NK-92 treated with Interleukin-12 subunit alpha and Interleukin-12 subunit beta, amount 100 ng/mL, for 24 hours (cell line): ENCODE measurements around the gene PELI2.

Source experiments
- DNase-seq: peaks from one replicate; lab custom pipeline; 2025; lab: John Stamatoyannopoulos, UW

The PELI2 gene

DNA sequence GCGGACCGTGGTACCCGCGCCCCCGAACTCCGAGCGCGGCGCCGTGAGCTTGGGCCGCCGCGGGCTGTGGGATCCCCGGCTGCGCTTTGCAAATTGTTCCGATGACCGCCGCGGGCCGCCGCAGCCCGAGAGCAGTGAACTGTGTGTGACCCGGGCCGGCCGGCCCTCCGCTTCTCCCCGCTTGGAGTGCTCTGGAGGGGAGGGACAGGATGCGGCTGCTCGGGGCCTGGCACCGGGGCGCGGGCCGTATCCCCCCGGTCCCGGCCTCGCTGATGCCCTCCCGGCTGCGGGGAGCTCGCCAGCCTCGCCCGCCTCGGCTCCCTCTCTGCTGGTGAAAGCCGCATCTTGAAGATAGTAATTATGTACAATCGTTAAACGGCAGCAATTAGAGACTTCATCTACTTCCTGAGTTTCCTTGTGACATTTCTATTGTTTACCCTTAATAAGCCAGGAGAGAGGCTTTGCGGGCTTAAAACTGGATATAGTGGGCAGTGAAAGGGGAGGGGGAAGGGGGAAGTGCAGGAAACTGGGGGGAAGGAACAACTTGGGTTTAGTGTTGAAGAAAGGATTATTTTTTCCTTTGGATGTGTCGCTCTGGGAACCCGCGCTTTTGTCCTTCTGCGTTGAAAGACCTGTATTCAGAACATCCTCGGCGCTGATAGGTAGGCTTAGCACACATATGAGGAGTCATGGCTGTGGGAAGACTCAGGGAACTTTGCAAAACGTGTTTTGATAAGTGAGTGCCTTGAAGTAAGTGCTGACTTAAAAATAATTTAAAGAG, 1.2 kb downstream of the PELI2 start:
- DNase-seq, result no peak

- no peak for DNase-seq
Measured at GRCh38 chr14:56120091-56120691, 2.0 kb downstream of the PELI2 start.

GRCh38 chr14:56121816-56122215, 3.6 kb downstream of the PELI2 start:
- no peak for DNase-seq

DNA sequence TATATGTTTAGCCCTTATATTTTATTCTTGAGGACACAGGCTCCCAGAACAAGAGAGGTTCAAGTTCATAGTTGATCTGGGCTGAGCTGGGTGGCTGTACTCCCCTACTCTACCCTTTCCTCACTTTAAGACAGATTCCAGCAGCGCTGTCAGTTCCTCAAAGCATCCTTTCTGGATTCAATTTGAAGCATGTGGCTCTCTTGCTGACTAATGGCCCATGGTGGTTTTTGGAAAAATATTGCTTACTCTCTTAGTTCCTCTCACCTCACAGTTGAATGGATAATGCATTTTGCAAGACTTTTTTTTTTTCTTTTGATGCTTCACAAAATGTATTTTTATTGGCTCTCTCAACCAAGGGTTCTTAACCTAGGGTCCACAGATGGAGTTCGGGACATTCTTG, 4.1 kb downstream of the PELI2 start:
- DNase-seq, result no peak

DNA sequence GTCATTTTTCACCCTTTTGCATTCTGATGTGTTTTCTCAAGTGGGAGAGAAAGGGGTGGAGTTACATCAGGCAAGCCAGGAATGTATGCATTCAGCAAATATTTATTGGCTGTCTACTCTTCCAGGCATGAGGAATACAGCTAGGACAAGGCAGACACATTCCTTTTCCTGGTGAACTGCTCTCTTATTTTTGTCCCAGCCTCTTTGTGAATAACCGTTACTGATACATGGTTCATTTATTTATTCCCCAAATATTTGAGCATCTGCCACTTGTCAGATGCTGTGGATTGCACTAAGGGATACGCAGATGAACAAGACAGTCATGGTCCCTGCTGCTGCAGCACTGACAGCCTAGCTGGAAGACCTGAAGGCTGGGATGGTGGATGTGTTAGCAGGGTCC, 6.1 kb downstream of the PELI2 start:
- DNase-seq, result no peak

GRCh38 chr14:56125772-56126636, 7.8 kb downstream of the PELI2 start:
- DNase-seq, result no peak

GRCh38 chr14:56126637-56126913, 8.4 kb downstream of the PELI2 start:
- no peak for DNase-seq

DNA sequence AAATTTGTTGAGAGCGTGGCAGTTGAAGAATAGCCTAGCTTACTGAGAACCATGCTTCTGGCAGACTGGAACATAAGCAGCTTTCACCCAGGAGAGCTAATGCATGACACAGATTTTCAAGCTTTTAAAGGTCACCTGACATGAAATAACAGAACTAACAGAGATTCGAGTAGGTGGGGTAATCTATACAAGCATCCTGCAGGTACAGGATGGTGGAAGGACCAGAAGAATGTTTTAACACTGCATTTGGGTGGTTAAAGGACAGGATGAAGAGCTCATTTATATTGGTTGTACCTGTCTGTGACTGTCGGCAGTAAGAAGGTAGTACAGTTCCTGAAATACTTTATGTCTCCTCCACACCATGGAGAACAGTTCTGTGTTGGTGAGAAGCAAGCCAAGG, 8.9 kb downstream of the PELI2 start:
- DNase-seq, result no peak

GRCh38 chr14:56129092-56129491, 10.9 kb downstream of the PELI2 start:
- no peak for DNase-seq

DNA sequence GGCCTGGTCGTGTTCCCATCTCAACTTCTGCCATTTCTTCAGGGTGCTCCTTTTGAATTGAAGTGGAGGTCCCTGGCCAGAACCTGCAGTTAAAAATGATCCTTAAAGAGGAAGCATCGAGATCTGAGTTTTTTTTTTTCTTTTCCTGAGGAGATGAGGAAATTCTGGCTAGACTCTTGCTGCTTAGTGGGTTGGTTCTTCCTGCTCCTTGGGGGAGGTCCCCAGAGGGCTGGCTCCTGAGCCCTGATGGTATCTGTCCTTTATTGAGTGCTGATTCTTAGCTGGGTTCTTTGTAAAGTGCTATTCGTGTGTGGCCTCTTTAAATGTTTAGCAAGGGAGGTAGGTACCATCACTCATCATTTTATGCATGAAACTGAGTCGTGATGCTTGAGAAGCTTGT, 11.7 kb downstream of the PELI2 start:
- no peak for DNase-seq

DNA sequence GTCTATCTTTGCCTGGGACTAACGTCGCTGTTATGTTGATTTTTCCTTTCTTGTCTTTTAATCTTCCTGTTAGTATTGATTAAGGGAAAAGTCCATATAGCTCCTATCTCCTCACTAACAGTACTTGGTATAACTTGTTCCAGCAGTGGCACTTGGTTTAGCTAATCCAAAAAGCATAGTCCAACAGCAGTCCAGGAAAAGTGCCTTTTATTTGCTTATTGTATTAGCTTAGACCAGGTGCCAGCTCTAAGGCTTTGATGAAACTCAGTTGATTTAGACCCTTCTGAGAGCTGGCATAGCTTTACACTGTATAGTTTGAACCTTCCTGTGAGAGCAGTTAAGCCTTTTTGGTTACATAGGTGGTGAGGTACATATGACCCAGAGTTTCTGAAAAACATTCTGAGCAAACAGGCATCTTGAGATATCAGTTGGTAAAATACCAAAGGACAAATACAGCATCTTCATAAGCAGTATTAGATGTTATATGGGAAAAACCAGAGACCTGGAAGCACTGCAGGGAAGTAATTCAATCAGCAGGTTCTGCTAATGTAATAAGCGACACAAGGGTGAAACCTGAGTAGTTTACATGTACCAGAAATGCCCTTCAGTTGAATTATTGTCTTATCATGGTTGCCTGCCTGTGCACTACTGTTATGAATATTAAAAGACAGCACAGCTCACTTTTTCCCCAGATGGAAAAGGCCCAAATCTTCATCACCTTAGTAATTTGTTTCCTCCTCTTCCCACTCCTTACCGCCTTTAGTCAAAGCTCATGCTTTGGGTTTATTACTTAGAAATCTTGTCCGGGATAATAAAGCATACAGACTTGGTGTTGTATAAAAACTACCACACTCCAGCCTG, 13.0 kb downstream of the PELI2 start:
- DNase-seq, result no peak

DNA sequence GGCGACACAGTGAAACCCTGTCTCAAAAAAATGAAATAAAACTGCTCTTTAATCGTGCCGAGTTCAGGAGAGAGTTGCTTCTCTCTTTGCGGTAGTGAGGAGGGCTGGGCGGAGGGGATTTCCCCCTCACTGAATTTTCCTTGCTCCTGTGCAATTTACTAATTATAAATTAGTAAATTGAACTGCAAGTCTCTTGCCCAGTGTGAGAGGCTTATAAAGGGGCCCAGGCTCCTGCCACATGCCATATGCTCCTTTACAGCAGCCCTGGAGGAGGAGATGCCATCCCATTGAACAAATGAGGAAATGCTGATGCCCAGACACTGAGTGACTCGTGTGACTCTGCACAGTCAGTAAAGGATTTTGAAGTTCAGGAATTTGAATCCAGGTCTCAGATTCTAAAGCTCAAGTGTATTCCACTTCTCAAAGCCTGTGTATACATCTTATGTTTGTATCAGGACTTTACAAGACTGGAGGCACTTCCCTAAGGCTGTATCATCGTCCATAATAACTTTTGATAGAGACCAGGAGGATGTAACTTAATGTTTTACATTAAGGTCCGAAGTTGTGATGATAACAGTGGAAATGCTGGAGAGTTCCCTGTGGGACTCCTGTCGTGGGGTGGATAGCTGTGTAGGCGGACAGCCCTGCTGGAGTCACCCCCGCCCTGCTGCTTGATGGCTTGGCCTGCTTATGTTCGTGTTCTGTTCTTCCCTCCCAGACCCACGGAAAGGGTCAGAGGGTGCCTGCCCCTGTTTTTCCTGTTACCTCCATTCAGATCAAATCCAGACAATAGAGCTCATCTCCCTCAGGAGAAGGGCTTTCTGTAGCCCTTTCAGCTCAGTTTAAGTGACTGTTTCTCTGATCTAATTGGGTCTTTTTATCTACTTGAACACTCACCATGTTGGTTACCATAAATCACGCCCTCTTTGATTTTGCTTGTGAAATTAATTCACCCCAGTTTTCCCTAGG, 13.9 kb downstream of the PELI2 start:
- DNase-seq, result no peak

DNA sequence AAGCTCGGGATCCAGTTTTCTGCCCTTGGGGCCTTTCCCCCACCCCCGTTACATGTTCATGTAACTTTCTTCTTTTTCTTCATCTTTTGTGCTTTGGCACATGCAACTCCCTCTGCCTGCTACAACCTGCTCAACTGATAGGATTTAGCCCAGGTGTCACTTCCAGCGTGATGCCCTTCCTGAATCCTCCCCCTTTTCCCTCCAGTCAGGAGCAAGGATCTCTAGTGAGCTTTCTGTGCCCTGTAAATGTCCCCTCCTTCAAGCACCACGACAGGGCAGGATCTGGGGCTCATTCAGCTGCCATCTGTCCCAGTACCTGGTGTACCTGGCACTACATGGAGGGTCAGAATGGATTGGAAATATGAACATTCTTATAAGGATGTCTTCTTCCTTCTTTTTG, 15.3 kb downstream of the PELI2 start:
- DNase-seq, result no peak

GRCh38 chr14:56135001-56135400, 16.8 kb downstream of the PELI2 start:
- DNase-seq, result no peak

DNA sequence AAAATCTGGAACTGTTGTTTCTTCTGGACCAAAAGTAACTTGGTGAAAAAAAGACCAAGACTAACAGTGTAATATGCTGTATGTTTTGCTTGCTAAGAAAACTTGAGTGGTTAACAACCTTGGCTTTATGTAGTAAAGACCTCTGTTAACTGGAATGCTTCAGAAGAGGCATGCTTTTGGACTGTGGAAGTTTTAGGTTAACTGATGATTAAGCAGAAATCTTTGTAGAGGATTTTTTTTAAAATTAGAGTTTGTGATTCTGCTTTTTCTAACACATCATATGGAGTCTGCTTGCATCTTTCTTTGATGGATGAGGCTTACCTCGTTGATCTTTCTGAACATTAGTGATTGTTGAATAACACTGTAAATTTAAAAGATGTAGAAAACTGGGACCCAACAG, 17.5 kb downstream of the PELI2 start:
- DNase-seq, result no peak

DNA sequence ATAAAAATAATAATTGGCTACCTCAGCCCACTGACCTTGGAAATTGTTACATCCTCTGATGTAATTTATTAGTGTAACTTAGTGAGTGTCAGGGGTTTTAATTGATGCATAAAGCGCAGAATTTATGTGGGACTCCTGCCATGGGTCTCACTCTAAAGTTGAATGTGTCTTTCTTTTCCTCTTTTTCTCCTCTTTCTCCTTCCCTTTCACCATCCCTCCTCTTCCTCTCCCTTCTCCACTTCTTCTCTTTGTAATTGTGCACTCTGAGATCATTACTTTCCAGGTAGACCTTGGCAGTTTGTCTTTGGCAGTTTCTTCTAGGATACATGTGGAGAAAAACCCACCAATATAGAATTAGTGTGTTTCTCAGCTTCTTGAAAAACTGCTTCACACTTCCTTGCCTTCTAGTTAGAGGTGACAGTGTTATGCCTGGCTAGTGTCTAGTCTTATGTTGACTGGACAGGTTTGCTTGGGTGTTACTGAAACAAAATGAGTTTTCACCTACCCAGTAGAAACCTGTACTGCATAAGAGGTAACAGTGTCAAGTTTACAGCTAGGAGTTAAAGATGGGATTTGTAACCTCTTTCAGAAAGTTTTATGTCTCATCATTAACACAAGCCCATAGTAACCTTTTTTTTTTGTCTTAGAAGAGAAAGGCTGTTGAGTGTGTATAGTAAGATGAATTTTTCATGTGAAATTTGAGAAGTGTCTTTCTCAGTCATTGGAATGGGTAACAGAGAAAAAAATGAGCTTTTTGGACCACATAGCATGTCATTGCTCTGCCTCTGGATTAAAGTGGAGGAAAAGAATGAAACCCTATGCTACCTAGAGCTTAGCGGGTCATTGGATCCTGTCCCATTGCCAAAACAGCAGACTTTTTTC, 18.6 kb downstream of the PELI2 start:
- no peak for DNase-seq

DNA sequence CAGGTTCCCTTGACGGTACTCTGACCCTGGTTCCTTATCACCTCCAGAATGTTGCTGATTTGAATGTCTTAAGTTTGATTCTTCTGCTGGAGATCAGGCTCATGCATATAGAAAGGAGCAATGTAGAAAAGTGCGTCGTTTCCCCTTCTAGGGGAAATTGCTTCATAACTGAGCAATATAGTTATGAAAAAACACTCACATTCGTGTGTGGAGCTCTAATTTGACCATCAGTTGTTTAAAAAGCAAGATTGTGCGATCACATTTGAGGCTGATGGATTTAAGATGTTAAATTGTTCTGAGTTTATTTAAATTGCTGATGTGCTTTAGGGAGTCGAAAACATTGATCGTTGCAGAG, 19.2 kb downstream of the PELI2 start:
- no peak for DNase-seq

- no peak for DNase-seq
Measured at GRCh38 chr14:56137849-56138248, 19.6 kb downstream of the PELI2 start.

DNA sequence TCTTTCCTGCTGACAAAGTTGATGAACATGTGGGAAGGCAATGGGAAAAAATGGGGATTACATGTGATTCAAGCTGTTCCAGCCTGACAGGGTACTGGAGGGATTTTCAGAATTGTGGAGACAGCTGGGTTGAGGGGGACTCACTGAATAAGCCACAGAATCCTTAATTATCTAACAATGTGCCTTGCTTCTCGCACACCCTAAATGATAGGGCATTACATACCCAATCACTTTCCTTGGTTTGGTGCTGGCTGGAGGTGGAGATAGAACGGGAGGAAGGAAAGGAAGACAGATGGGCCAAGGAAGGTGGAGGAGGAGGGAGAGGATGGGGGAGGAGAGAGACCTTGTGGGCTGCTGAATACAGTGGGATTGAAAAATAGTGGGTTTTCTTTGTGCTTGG, 20.7 kb downstream of the PELI2 start:
- no peak for DNase-seq

DNA sequence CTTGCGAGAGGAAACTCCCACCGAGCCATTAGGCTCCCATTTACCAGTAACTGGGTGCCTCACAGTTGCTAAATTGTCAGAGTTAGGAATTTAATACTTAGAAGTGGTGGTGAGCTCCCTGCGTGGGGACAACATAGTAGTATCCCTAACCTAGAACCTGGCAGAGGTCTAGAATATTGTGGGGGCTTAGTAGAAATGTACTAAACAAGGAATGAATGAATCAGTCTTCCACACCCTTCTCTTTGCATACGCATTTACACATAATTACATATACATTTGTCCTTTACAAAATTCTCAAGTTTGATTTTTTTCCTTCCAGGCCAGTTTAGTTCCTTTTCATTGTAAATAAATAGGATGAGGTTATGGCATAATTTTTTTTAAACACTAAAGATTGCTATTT, 24.1 kb downstream of the PELI2 start:
- no peak for DNase-seq
